Sigmoid colon (tissue), 4 donors: ENCODE data around the gene CPNE1.

ENCODE experiments used
- CTCF ChIP-seq, 4 experiments: fragments of 450-650 bp in 3 of 4; fragments of 200-600 bp in 1 of 4; IDR thresholded peaks; one replicate each; pipeline ENCODE4 v1.5.1; 2016 to 2019; ENCODE audit warnings: antibody characterized with exemption in 4 of 4, mild to moderate bottlenecking in 3 of 4, moderate library complexity in 2 of 4
- EP300 ChIP-seq, 4 donors: sonication (generic); formaldehyde crosslinking; IDR thresholded peaks; one replicate each; pipeline ENCODE4 v1.6.1; 2017; ENCODE audit warnings: antibody characterized with exemption in 4 of 4
- POLR2A ChIP-seq, 2 donors: fragments of 450-650 bp; IDR thresholded peaks; one replicate each; pipeline ENCODE4 v1.6.1; 2016; ENCODE audit warnings: antibody characterized with exemption in 2 of 2, mild to moderate bottlenecking in 2 of 2, moderate library complexity in 2 of 2
- POLR2AphosphoS5 ChIP-seq, 4 donors: sonication (generic); formaldehyde crosslinking; IDR thresholded peaks; one replicate each; pipeline ENCODE4 v1.6.1; 2017; ENCODE audit warnings: antibody characterized with exemption in 4 of 4

GRCh38 chr20:35592339-35592974, 72.2 kb downstream of the CPNE1 start:
- TF ChIP-seq CTCF (IDR thresholded peaks at IDR 0.05) (no peak), POLR2AphosphoS5 (IDR thresholded peaks at IDR 0.05) (no peak), POLR2A (IDR thresholded peaks at IDR 0.05) (no peak), EP300 (IDR thresholded peaks at IDR 0.05) (no peak)
